ENCODE data around the gene RHBG. TPM values are rescaled to one million over a fixed set of nuclear protein-coding genes. Genes with fewer than 3 reads are reported as not detected.

The RHBG gene
- total RNA-seq, 1 donor from 2014 or later, result not detected

DNA sequence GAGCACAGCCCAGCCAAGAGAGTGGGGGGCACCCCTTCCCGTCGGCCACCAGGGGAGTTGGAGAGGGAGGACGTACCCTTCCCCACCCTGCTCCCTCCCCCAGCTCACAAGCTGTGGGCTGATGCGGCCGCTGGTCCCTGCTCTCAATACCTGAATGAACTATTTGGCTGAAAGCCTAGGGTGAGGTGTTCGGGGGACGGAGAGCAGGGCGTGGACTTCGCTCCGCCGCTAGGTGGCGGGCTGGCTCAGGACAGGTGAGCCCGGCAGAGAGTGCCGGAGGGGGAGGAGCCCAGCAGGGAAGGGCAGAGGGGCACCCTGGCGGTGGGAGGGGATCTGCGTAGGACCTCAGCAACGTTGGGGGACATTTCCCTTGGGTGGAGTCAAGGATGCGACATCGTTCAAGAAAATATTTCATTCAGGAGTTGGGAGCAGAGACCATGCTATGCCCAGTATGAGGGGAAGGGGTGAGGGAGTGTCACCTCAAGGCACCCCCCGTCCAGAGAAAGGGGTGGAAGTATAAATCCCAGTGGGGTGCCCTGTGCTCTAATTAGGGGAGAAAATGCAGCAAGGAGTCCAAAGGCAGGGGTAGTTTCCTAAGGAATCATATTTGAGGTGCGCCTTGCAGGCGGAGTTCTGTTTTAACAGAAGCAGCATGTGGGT lies 12.0 kb upstream of the RHBG start:
- CTCF ChIA-PET, result interaction anchor here (0.7 to 1.7 kb wide), 4 partner anchors 24 to 379 kb away, joined by 3 to 4 read pairs (median 3); partner anchors contain the start of gene ARHGEF2
- DNase-seq, result peak; percentile 71
- H3K36me3 Mint-ChIP-seq (ENCODE audit: low read depth), result no peaks in the 10 kb centered on the region
- no peak overlapping the region for H3K27ac Mint-ChIP-seq
- H3K27me3 Mint-ChIP-seq, result peaks cover 31% of the 10 kb centered on the region
- peaks cover 4% of the 10 kb centered on the region for H3K4me1 Mint-ChIP-seq
- no peak overlapping the region for H3K4me3 Mint-ChIP-seq
- TF ChIP-seq CTCF (IDR thresholded peaks at IDR 0.05), result peak; percentile 94
- no peaks in the 10 kb centered on the region for H3K9me3 Mint-ChIP-seq
- ATAC-seq (ENCODE audit: low read depth), result peak; percentile 100
- POLR2A ChIA-PET, result no interaction called here
- intact Hi-C loops (cut with micrococcal nuclease), result loop anchor here (1.0 kb wide), 1 partner anchor 89 kb away; no protein-coding TSS in a partner anchor

DNA sequence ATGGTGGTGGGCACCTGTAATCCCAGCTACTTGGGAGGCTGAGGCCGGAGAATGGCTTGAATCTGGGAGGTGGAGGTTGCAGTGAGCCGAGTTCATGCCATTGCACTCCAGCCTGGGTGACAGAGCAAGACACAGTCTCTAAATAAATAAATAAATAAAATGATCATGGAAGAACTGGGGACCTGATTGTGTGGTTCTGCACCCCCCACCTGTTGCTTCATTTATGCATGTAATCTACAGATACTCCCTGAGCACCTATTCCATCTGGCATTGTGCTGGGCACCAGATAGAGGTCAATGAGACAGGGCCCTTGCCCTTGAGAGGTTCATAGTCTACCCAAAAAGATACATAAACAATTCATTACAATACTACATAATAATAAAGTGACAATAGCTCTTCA lies 11.0 kb upstream of the RHBG start:
- Mint-ChIP-seq H3K9me3 (no peaks in the 10 kb centered on the region), H3K4me3 (no peak overlapping the region), H3K36me3 (ENCODE audit: low read depth) (no peaks in the 10 kb centered on the region), H3K27ac (no peak overlapping the region), H3K27me3 (peaks cover 31% of the 10 kb centered on the region), H3K4me1 (peaks cover 4% of the 10 kb centered on the region)
- no peak for ATAC-seq (ENCODE audit: low read depth)
- ChIA-PET POLR2A (no interaction called here), CTCF (interaction anchor here (1.4 to 2.1 kb wide), 4 partner anchors 13 to 88 kb away, joined by 3 to 11 read pairs (median 6); no protein-coding TSS in a partner anchor)
- no peak for DNase-seq
- intact Hi-C loops (cut with micrococcal nuclease), result loop anchor here (1.0 kb wide), 1 partner anchor 88 kb away; no protein-coding TSS in a partner anchor
- no peak for TF ChIP-seq CTCF (IDR thresholded peaks at IDR 0.05)

- no peak for DNase-seq
- Mint-ChIP-seq H3K27ac (no peak overlapping the region), H3K27me3 (peaks cover 30% of the 10 kb centered on the region), H3K36me3 (ENCODE audit: low read depth) (no peaks in the 10 kb centered on the region), H3K4me3 (no peak overlapping the region), H3K4me1 (peaks cover 4% of the 10 kb centered on the region), H3K9me3 (no peaks in the 10 kb centered on the region)
- ChIA-PET CTCF (interaction anchor here (0.7 to 2.1 kb wide), 6 partner anchors 12 to 87 kb away, joined by 3 to 11 read pairs (median 4); no protein-coding TSS in a partner anchor), POLR2A (no interaction called here)
- no peak for TF ChIP-seq CTCF (IDR thresholded peaks at IDR 0.05)
- no peak for ATAC-seq (ENCODE audit: low read depth)
- intact Hi-C loops (cut with micrococcal nuclease), result no loop called here
Measured at GRCh38 chr1:156358641-156359040, 10.4 kb upstream of the RHBG start.

DNA sequence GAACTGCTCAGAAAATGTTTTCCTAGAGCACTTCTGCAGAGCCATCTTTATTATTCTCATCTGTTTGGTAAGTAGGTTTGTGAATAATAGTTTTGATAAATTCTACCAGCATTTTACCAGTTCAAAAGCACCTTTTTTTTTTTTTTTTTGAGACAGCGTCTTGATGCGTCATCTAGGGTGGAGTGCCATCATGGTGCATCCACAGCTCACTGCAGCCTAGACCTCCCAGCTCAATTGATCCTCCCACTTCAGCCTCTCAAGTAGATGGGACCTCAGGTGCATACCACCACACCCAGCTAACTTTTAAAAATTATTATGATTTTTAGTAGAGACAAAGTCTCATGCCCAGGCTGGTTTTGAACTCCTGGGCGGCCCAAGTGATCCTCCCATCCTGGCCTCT lies 9.8 kb upstream of the RHBG start:
- TF ChIP-seq CTCF (IDR thresholded peaks at IDR 0.05), result no peak
- intact Hi-C loops (cut with micrococcal nuclease), result no loop called here
- CTCF ChIA-PET, result interaction anchor here (0.7 to 2.1 kb wide), 6 partner anchors 12 to 86 kb away, joined by 3 to 11 read pairs (median 4); no protein-coding TSS in a partner anchor
- Mint-ChIP-seq H3K4me3 (no peak overlapping the region), H3K27ac (no peak overlapping the region), H3K4me1 (peaks cover 4% of the 10 kb centered on the region), H3K27me3 (peaks cover 32% of the 10 kb centered on the region), H3K9me3 (no peaks in the 10 kb centered on the region), H3K36me3 (ENCODE audit: low read depth) (no peaks in the 10 kb centered on the region)
- DNase-seq (no peak), ATAC-seq (ENCODE audit: low read depth) (no peak)
- POLR2A ChIA-PET, result no interaction called here

DNA sequence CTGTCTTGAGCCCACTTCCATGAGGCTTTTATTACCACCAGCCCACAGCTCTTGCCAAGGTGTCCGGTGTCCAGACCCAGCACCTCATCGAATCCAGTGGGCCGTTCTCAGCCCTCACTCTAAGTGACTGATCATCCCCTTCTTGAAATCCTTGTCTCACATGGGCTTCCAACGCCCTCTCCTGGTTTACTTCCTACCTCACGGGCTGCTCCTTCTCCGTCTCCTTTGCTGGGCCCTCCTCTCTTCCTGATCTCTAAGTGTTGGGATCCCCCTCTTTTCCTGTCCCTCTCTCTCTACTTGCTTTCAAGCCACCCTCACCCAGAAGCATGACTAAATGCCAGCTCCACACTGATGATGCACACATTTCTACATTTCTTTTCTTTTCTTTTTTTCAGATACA lies 9.0 kb upstream of the RHBG start:
- Mint-ChIP-seq H3K36me3 (ENCODE audit: low read depth) (no peaks in the 10 kb centered on the region), H3K4me1 (peaks cover 4% of the 10 kb centered on the region), H3K9me3 (no peaks in the 10 kb centered on the region), H3K27ac (no peak overlapping the region), H3K4me3 (no peak overlapping the region), H3K27me3 (peaks cover 35% of the 10 kb centered on the region)
- POLR2A ChIA-PET, result no interaction called here
- DNase-seq, result no peak
- no peak for ATAC-seq (ENCODE audit: low read depth)
- CTCF ChIA-PET, result interaction anchor here (2.0 to 2.1 kb wide), 2 partner anchors 15 to 86 kb away, joined by 6 to 11 read pairs; no protein-coding TSS in a partner anchor
- no peak for TF ChIP-seq CTCF (IDR thresholded peaks at IDR 0.05)
- intact Hi-C loops (cut with micrococcal nuclease), result no loop called here
